ENCODE data around the gene ICOSLG.
"Not testable (repeated sequence)": the region's sequence is repeated elsewhere in the genome, so short reads cannot be mapped to it uniquely, and the experiment has no call there.

ICOSLG gene

GRCh38 chr21:44263768-44264167 is 23.0 kb upstream of the ICOSLG start:
- no peak for DNase-seq

- DNase-seq: no peak
These were observed 22.5 kb upstream of the ICOSLG start for GRCh38 chr21:44263221-44263760.

DNA sequence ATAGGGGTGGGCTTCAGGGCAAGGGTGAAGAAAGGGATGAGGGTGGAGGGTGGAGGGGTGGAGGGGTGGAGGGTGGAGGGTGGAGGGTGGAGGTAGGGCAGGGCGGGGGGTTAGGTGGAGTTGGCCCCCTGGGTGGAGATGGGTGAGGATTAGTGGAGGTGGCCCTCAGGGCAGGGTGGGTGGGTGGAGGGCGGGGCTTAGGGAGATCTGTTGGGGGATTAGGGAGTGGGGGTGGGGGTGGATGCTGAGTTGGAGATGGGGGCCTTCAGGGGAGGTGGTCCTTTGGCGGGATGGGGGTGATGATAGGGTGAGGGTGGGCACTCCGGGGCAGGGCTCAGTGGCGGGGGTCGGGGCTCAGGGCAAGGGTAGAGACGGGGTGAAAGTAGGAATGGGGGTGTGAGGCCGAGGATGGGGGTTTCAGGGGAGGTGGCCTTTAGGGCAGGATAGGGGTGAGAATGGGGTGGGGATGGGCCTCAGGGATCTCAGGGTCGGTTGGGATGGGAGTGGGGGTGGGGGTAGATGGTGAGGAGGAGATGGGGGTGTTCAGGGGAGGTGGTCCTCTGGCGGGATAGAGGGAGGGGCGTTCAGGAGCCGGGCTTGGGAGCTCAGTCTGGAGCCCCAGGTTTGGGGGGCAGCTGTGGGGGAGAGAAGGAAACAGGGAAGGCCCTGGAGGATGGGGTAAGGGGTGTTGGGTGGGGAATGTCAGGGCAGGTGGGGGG is 21.8 kb upstream of the ICOSLG start:
- DNase-seq: no peak

DNA sequence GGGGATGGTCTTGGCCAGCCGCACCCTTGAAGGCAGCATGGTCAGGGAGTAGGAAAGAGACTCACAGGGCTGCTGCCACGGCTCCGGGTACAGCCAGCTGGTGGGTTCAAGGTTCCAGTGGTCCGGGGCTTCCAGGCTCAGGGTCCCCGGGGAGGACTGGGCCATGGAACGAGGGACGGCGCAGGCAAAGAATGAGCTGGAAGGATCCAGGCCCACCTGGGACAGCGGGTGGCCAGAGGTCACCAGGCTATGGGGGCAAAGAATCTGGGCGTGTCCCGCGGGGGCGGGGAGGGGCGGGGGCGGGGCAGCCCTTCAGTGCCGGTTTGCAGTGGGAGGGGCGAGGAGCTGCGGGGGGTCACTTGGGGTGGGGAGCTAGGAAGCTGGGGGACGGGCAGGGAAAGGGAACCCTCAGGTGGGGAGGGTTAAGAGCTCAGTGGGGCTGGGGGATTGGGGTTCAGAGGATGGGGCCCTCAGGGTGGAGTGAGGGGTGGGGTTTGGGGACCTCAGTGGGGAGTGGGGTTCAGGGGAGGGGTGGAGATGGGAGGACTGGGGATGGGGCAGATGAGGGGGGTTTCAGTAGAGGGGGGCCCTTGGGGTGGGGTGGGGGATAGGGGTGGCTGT is 21.0 kb upstream of the ICOSLG start, which contains the start of gene DNMT3L:
Gene DNMT3L, minus strand, starts transcription at position 223 of the 621 bp plus-strand sequence. CDS start 638 bp downstream, outside the sequence.
- DNase-seq: no peak

GRCh38 chr21:44260791-44261631 is 20.3 kb upstream of the ICOSLG start:
- DNase-seq: no peak

DNA sequence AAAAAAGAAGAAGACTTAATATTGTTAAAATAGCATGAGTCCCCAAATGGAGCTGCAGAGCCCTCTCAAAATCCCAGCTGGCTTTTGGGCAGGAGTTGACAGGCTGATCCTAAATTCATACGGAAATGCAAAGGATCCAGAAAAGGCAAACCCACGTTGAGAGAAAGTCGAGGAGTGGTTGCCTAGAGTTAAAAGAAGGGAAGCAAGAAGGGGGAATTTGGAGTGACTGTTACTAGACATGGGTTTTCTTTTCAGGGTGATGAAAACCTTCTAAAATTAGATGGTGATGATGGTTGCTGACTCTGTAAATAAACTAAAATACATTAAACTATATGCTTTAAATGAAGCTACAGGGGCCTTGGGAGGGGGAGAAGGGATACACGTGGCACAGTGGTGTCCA is 19.3 kb upstream of the ICOSLG start:
- no peak for DNase-seq

DNA sequence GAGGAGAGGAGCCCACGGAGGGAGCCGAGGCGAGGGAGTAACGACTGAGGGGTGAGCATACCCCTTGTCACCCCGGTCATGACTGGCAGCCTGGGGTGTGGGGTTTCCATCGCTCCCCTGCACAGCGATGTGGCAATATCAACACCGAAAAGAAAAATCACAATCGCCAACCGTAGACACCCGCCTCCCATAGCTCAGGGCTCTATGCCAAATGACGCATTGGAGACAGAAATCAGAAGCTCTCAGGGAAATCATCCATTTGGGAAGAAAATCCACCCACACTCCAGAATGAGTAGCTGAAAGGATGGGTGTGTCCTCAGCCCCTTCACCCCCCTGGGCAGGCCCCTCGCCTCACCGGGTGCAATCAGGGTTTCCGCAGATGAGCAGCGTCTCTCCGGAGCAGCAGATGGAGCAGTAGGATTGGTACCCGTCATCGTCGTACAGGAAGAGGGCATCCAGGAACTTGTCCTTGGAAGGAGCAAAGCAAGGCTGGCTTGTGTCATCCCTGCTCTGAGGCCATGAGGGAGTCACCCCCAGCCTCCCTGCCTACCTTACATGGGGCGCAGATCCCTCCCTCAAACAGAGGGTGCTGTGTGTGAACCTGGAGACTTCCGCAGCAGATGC is 18.5 kb upstream of the ICOSLG start:
- peak; percentile 86 for DNase-seq

- no peak for DNase-seq
These were observed 17.4 kb upstream of the ICOSLG start for GRCh38 chr21:44258056-44258725.

DNA sequence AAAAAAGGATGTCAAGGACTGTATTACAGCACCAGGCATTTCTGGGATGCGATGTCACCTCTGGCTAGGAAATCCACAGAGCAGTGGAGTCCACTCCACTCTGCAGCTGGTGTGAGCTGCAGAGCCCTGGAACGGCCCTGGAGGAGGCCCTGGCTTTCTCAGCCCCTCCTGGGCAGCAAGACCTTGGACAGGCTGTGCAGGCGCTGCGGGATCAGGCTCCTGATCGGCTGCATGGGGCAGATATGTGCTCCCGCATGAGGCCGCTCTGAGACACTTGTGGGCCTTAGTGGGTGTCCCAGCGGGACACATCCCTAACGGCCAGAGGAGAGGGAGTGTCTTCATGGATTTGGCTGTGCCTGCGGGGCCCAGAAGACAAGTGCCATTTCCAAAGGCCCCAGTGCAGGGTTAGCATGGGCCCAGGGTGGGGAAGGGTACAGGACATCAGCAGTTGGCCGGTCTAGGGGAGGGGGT is 14.8 kb upstream of the ICOSLG start:
- DNase-seq: peak; percentile 75

GRCh38 chr21:44253832-44254710 is 13.3 kb upstream of the ICOSLG start:
- peak; percentile 46 for DNase-seq

DNA sequence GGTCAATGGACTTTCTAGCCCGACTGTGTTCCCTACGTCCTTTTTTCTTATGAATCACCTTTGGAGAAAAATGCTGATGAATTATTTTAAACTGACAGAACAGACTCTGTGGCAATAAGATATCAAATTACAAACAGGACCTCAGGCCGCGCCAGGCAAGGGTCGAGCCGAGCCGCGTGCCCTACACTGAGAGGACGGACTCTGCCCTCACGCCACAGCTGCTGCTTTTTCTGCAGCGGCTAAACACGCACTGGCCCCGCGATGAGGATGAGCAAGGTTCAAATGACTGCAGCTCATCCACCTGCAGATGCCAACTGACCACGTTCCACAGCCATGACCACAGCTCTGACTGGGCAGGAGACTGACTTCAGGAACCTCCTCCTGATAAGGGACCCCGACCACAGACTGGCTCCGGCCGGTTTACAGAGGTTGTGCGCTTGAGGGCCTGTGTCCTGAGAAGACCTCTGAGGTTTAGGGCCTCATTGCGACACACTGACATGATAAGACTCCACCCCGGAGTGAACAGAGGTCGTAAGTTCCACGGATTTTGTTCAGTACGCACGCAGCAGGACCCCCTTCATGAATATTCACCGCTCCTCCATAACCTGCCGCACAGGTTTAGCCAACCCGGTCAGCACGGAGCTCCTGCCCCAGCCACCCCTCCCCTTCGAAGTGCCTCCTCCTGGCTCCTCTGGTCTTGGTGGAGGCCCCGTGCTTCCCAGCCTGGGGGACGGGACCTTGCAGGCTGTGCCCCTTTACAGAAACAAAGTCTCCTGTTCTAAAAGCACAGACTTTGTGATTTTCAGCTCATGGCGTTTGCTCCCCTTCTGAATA is 8.7 kb upstream of the ICOSLG start:
- not testable (repeated sequence) for DNase-seq

DNA sequence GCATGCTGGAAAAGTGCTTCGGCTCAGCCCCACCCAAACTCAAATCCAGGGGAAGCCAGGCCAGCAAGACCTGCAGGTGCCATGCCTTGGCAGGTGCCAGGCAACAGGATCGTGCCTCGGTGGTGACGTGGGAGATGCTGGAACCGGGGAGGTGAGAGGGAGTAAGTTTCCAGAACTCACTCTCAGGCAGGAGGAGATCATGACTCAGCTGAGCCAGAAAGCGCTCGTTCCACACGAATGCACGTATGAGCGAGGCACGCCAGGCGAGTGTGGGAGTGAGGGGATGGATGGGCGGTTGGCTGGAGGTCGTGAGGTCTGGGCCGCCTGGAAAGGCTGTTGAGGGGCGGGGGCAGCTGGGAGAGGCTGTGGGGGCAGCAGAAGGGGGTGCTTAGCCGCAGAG is 7.2 kb upstream of the ICOSLG start:
- DNase-seq: not testable (repeated sequence)

DNA sequence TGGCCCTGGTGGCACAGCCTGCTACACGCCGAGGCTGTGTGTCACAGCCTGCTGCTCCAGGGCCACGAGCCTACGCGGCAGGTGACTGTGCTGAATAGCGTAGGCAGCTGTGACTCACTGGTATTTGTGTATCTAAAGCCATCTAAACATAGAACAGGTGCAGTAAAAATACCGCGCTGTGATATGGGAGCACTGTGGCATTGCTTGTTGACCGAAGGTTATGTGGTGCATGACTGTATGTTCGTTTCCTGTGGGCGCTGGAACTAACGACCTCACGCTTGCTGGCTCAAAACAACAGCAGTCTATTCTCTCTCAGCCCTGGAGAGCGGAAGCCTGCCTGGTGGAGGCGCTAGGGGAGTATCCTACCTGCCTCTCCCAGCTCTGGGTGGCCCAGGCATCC is 3.2 kb upstream of the ICOSLG start:
- DNase-seq: not testable (repeated sequence)

DNA sequence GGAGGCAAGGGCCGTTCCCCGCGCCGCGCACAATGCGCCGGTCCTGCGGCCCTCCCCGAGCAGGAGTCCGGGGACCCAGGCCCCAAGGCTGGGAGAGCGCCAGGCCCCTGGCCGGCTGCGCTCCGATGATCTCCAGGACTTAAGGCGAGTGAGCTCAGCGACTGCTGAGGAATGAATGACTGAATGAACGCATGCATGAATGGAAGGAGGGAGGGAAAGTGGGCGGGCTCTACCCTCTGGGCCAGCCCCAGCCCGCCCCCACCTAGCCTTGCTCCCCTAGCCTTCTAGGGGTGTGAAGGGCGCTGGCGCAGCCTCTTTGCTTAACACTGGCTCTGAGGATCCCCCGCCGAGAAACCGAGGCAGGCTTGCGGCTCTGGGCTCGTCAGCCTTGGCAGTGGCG is 538 bp upstream of the ICOSLG start:
- DNase-seq: not testable (repeated sequence)

- not testable (repeated sequence) for DNase-seq
These were observed 390 bp downstream of the ICOSLG start for GRCh38 chr21:44240353-44240752.

DNA sequence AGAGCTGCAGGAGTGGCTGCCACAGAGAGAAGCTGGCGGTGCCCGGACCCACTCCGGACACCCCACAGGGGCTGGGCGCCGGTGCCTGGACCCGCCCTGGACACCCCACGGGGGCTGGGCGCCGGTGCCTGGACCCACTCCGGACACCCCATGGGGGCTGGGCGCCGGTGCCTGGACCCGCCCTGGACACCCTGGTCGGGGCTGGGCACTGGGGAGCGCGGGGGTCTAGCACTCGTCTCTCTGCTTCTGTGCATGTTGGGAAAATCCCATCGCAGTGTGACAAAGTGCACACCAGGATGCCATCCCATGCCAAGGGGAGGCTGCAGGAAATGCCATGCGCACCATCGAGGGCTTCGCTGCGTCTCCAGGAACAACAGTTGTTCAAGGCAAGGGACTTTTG is 11.2 kb downstream of the ICOSLG start:
- not testable (repeated sequence) for DNase-seq

- DNase-seq: not testable (repeated sequence)
These were observed 12.6 kb downstream of the ICOSLG start for GRCh38 chr21:44228109-44228508.

DNA sequence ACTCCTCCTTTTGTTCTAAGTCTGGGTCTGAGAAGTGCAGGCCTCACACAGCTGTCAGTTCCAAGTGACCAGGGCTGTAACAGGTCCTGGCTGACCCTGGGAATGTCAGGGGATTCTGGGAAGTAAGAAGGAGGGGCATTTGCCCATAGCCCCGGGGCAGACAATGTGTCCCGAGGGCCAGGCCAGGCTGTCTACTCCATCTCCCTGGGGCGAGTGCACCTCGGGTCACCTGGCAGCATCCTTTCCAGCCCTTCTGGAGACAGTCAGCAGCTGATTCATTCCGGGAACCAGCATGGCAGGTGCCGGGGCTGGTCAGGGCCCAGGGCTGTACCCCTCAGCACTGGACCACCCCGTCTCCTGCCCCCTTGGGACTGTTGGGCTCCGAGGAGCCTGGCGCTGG is 13.1 kb downstream of the ICOSLG start:
- not testable (repeated sequence) for DNase-seq

DNA sequence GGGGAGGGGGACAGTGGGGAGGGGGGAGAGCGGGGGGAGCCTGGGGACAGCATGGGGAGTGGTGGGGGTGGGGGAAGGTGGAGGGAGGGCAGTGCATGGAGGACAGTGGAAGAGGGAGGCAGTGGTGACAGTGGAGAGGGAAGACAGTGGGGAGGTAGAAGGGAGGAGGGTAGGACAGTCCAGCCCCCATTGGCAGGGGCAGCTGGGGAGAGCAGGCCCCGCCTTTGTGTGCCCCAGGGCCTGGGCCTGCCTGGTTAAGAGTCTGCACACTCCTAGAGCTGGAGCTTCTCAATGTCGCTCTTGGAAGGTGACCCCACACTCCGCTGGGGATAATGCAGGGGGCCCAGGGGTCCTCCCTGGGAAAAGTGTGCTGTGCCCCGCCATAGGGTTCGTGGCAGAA is 15.1 kb downstream of the ICOSLG start:
- not testable (repeated sequence) for DNase-seq

- not testable (repeated sequence) for DNase-seq
These were observed 17.4 kb downstream of the ICOSLG start for GRCh38 chr21:44223334-44223733.

Measured in NCI-H226 (cell line).